ENCODE data around the gene TMEM263. TPM values are rescaled to one million over a fixed set of nuclear protein-coding genes. Genes with fewer than 3 reads are reported as not detected.

The TMEM263 gene
- total and polyA plus RNA-seq, 2 donors, result 25.3 to 46.4 TPM

DNA sequence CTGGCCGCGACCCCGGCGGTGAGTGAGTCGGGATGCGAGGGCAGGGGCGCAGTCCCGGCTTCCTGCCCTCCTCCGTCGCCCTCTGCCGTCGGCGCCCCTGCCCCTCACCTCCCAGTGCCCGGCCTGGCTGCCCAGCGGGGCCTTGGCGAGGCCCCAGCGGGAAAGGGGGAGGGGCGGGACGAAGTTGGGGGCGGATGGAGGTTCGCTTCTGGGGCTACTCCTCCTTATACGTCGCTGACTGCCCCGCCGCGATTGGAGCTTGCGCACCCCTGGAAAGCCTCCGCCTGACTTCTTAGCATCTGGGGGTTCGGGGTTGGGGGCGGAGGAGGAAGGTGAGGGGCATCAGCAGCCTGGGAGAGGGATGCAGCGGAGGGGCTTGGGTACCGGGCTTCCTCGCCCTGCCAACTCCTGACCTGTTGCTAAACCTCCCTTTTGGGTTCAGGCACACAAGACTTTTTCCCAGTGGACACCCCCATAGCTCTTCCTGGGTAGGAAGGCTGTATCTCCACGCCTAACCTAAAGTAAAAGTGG lies 406 bp downstream of the TMEM263 start:
- under 1% methylated on average over 34 of the region's 34 CpGs for WGBS
- Histone ChIP-seq H3K27ac (ENCODE audit: low read depth in 1 of 2, low read length in 1 of 2) (peak overlapping the region; percentile 83 to 95), H3K4me1 (ENCODE audit: control insufficient read depth in 2 of 2, insufficient read depth in 2 of 2, low read length in 2 of 2) (peaks cover 7% of the 10 kb centered on the region in 2 donors), H3K27me3 (ENCODE audit: control insufficient read depth in 2 of 2, insufficient read depth in 1 of 2, low read length in 1 of 2) (no peaks in the 10 kb centered on the region), H3K36me3 (ENCODE audit: control insufficient read depth in 2 of 2, insufficient read depth in 2 of 2, low read length in 1 of 2) (peaks cover 0 to 3% of the 10 kb centered on the region in 2 donors), H3K9me3 (ENCODE audit: control insufficient read depth in 2 of 2, insufficient read depth in 1 of 2, low read length in 1 of 2) (no peaks in the 10 kb centered on the region), H3K4me3 (ENCODE audit: low read length in 2 of 2) (peak overlapping the region; percentile 89 to 99)
- peak in 3 of 9 donors; percentile 30 to 56 (median 54) for DNase-seq (ENCODE audit: low read depth in 6 of 9, low spot score in 9 of 9)

DNA sequence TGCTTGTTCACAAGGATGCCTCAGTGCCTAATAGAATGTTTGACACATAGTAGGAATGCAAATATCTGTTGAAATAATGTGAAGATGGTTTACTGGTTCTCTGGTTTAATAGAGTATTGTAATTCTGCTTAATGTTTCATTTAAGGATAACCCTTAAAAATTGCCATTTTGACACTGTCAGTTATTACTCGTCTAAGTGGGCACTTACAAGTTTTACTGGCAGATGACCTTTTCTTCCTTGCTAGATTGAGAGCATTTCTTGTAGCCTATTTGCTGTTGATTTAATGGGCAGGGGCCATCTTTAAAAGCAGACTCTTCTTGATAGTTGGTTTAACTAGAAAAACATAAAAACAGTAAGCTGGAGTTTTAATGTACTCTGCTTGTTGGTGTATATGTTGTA lies 1.9 kb downstream of the TMEM263 start:
- 7% methylated on average over 1 of the region's 1 CpG for WGBS
- peaks cover 0 to 3% of the 10 kb centered on the region in 2 donors for H3K36me3 ChIP-seq (ENCODE audit: control insufficient read depth in 2 of 2, insufficient read depth in 2 of 2, low read length in 1 of 2)
- DNase-seq (ENCODE audit: low read depth in 6 of 9, low spot score in 9 of 9), result peak in 4 of 9 donors; percentile 1 to 33 (median 4)
- no peaks in the 10 kb centered on the region for H3K9me3 ChIP-seq (ENCODE audit: control insufficient read depth in 2 of 2, insufficient read depth in 1 of 2, low read length in 1 of 2)
- peak overlapping the region; percentile 89 to 99 for H3K4me3 ChIP-seq (ENCODE audit: low read length in 2 of 2)
- H3K4me1 ChIP-seq (ENCODE audit: control insufficient read depth in 2 of 2, insufficient read depth in 2 of 2, low read length in 2 of 2), result peaks cover 7% of the 10 kb centered on the region in 2 donors
- H3K27me3 ChIP-seq (ENCODE audit: control insufficient read depth in 2 of 2, insufficient read depth in 1 of 2, low read length in 1 of 2), result no peaks in the 10 kb centered on the region
- peak overlapping the region in 1 of 2 donors; percentile 83 for H3K27ac ChIP-seq (ENCODE audit: low read depth in 1 of 2, low read length in 1 of 2)

DNA sequence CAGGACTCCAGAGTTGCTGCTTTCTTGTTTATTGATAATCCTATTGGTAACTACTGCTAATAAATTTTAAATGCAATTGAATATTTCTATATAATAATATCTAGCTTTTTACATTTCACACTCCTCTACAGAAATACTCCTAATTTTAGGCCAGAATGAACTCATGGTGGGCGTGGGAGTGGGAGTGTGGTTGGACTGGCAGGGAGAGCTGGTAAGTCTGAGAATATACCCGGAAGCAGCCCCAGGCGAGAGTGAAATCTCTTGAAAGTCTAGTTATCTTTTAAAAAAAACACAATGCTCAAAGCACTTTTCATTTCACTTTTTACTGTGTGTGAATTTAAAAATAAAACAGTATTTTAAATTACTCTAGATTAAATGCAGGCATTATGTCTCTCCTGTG lies 4.7 kb downstream of the TMEM263 start:
- Histone ChIP-seq H3K9me3 (ENCODE audit: control insufficient read depth in 2 of 2, insufficient read depth in 1 of 2, low read length in 1 of 2) (no peaks in the 10 kb centered on the region), H3K4me1 (ENCODE audit: control insufficient read depth in 2 of 2, insufficient read depth in 2 of 2, low read length in 2 of 2) (no peaks in the 10 kb centered on the region), H3K27me3 (ENCODE audit: control insufficient read depth in 2 of 2, insufficient read depth in 1 of 2, low read length in 1 of 2) (no peaks in the 10 kb centered on the region), H3K36me3 (ENCODE audit: control insufficient read depth in 2 of 2, insufficient read depth in 2 of 2, low read length in 1 of 2) (peaks cover 7% of the 10 kb centered on the region in 2 donors), H3K4me3 (ENCODE audit: low read length in 2 of 2) (no peak overlapping the region), H3K27ac (ENCODE audit: low read depth in 1 of 2, low read length in 1 of 2) (no peak overlapping the region)
- 95% methylated on average over 3 of the region's 3 CpGs for WGBS
- DNase-seq (ENCODE audit: low read depth in 6 of 9, low spot score in 9 of 9), result no peak

DNA sequence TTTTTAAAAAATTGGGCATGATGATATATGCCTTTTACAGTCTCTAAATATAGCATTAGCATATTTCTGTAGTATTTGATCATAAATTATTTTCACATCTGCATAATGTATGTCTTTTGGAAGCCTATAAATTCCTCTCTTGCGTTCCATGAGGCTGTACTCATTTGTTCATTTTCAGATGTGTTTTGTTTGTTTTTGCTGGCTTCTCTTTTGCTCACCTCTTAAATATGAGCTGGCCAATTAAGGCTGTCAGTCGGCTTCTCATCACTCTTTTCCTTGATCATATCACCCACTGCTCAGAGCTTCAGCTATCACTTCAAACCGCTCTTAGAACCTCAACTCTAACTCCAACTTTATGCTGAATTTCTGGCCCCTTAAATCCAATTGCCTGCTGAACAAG lies 6.6 kb downstream of the TMEM263 start:
- H3K36me3 ChIP-seq (ENCODE audit: control insufficient read depth in 2 of 2, insufficient read depth in 2 of 2, low read length in 1 of 2), result peaks cover 7 to 10% of the 10 kb centered on the region in 2 donors
- no peaks in the 10 kb centered on the region for H3K4me1 ChIP-seq (ENCODE audit: control insufficient read depth in 2 of 2, insufficient read depth in 2 of 2, low read length in 2 of 2)
- H3K27me3 ChIP-seq (ENCODE audit: control insufficient read depth in 2 of 2, insufficient read depth in 1 of 2, low read length in 1 of 2), result no peaks in the 10 kb centered on the region
- no peak overlapping the region for H3K4me3 ChIP-seq (ENCODE audit: low read length in 2 of 2)
- H3K27ac ChIP-seq (ENCODE audit: low read depth in 1 of 2, low read length in 1 of 2), result no peak overlapping the region
- DNase-seq (ENCODE audit: low read depth in 6 of 9, low spot score in 9 of 9), result no peak
- WGBS, result 94% methylated on average over 3 of the region's 3 CpGs
- H3K9me3 ChIP-seq (ENCODE audit: control insufficient read depth in 2 of 2, insufficient read depth in 1 of 2, low read length in 1 of 2), result no peaks in the 10 kb centered on the region

DNA sequence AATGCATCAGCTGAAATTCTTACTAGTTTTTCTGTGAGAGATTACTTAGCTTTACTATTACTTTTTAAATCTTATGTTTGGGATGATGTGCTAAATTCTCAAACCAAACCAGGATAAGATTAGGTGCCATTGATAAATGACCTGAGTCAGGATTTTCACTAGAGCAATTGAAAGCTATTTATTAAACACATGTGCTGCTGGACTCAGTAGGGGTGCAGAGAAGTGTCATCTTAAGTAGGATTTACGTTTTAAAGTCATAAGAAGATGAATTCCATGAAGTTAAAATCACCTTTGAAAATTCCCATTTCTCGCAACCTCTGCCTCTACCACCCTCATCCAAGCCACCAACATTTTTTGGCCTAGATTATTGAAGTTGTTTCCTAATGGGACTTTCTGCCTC lies 8.8 kb downstream of the TMEM263 start:
- no peak overlapping the region for H3K27ac ChIP-seq (ENCODE audit: low read depth in 1 of 2, low read length in 1 of 2)
- no peaks in the 10 kb centered on the region for H3K27me3 ChIP-seq (ENCODE audit: control insufficient read depth in 2 of 2, insufficient read depth in 1 of 2, low read length in 1 of 2)
- H3K4me3 ChIP-seq (ENCODE audit: low read length in 2 of 2), result no peak overlapping the region
- WGBS, result over 99% methylated on average over 2 of the region's 2 CpGs
- H3K4me1 ChIP-seq (ENCODE audit: control insufficient read depth in 2 of 2, insufficient read depth in 2 of 2, low read length in 2 of 2), result no peaks in the 10 kb centered on the region
- no peaks in the 10 kb centered on the region for H3K9me3 ChIP-seq (ENCODE audit: control insufficient read depth in 2 of 2, insufficient read depth in 1 of 2, low read length in 1 of 2)
- peaks cover 7 to 26% of the 10 kb centered on the region in 2 donors for H3K36me3 ChIP-seq (ENCODE audit: control insufficient read depth in 2 of 2, insufficient read depth in 2 of 2, low read length in 1 of 2)
- DNase-seq (ENCODE audit: low read depth in 6 of 9, low spot score in 9 of 9), result no peak

DNA sequence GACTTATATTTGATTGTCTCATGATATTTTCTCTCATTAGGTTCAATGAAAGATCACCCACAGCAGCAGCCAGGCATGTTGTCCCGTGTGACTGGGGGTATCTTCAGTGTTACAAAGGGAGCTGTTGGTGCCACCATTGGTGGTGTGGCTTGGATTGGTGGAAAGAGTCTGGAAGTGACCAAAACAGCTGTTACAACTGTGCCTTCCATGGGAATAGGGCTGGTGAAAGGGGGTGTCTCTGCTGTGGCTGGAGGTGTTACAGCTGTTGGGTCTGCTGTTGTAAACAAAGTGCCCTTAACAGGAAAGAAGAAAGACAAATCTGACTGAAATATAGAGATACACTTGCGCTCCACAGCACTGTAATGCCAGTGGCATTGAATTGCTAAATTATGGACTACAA lies 15.4 kb downstream of the TMEM263 start:
- H3K27ac ChIP-seq (ENCODE audit: low read depth in 1 of 2, low read length in 1 of 2), result no peak overlapping the region
- H3K36me3 ChIP-seq (ENCODE audit: control insufficient read depth in 2 of 2, insufficient read depth in 2 of 2, low read length in 1 of 2), result peaks cover 5 to 41% of the 10 kb centered on the region in 2 donors
- DNase-seq (ENCODE audit: low read depth in 6 of 9, low spot score in 9 of 9), result no peak
- no peaks in the 10 kb centered on the region for H3K9me3 ChIP-seq (ENCODE audit: control insufficient read depth in 2 of 2, insufficient read depth in 1 of 2, low read length in 1 of 2)
- no peak overlapping the region for H3K4me3 ChIP-seq (ENCODE audit: low read length in 2 of 2)
- no peaks in the 10 kb centered on the region for H3K27me3 ChIP-seq (ENCODE audit: control insufficient read depth in 2 of 2, insufficient read depth in 1 of 2, low read length in 1 of 2)
- WGBS, result 95% methylated on average over 2 of the region's 2 CpGs
- H3K4me1 ChIP-seq (ENCODE audit: control insufficient read depth in 2 of 2, insufficient read depth in 2 of 2, low read length in 2 of 2), result no peaks in the 10 kb centered on the region

DNA sequence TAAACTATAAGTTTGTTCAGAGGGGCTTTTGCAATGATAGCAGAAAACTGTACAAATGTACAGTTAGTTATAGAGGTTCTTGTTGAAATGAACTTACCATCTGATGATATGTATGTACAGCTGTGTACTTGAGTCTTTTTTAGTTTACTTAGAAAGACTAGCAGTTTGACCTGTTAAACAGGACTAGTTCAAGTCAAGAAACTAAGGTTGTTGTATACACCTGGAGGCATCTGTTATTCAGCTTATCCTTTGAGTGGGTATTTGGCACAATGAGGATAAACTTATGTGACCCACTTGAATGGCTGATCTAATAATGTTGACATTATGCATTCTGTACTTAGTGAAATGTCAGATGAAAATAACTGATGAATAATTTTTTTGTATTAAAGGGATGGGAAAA lies 17.8 kb downstream of the TMEM263 start:
- Histone ChIP-seq H3K27ac (ENCODE audit: low read depth in 1 of 2, low read length in 1 of 2) (no peak overlapping the region), H3K36me3 (ENCODE audit: control insufficient read depth in 2 of 2, insufficient read depth in 2 of 2, low read length in 1 of 2) (peaks cover 10 to 37% of the 10 kb centered on the region in 2 donors)

DNA sequence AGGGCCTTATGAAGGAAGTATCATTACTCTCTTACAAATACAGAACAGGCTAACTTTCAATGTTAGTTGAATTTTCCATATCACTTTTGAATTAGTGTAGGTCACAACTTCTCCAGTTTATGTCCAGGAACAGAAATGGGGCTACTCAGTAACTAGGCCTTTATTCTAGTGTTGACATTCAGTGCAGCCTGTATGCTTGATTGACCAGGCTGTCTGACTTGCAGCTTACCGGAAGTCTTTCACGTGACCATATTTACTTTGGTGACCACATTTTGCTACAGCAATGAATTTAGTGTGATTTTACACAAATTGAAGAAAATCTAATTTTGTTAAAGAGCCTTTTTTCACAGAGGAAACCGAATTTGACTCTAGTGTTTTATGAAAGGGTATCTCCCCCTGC lies 18.8 kb downstream of the TMEM263 start:
- Histone ChIP-seq H3K27me3 (ENCODE audit: control insufficient read depth in 2 of 2, insufficient read depth in 1 of 2, low read length in 1 of 2) (no peaks in the 10 kb centered on the region), H3K27ac (ENCODE audit: low read depth in 1 of 2, low read length in 1 of 2) (no peak overlapping the region), H3K4me1 (ENCODE audit: control insufficient read depth in 2 of 2, insufficient read depth in 2 of 2, low read length in 2 of 2) (no peaks in the 10 kb centered on the region), H3K9me3 (ENCODE audit: control insufficient read depth in 2 of 2, insufficient read depth in 1 of 2, low read length in 1 of 2) (no peaks in the 10 kb centered on the region), H3K4me3 (ENCODE audit: low read length in 2 of 2) (no peak overlapping the region), H3K36me3 (ENCODE audit: control insufficient read depth in 2 of 2, insufficient read depth in 2 of 2, low read length in 1 of 2) (peaks cover 11 to 36% of the 10 kb centered on the region in 2 donors)
- 96% methylated on average over 3 of the region's 3 CpGs for WGBS
- DNase-seq (ENCODE audit: low read depth in 6 of 9, low spot score in 9 of 9), result no peak

More for the DNA sequence above, 17.8 kb downstream of the TMEM263 start:
- H3K9me3 ChIP-seq (ENCODE audit: control insufficient read depth in 2 of 2, insufficient read depth in 1 of 2, low read length in 1 of 2), result no peaks in the 10 kb centered on the region
- H3K4me3 ChIP-seq (ENCODE audit: low read length in 2 of 2), result no peak overlapping the region
- no peaks in the 10 kb centered on the region for H3K27me3 ChIP-seq (ENCODE audit: control insufficient read depth in 2 of 2, insufficient read depth in 1 of 2, low read length in 1 of 2)
- no peaks in the 10 kb centered on the region for H3K4me1 ChIP-seq (ENCODE audit: control insufficient read depth in 2 of 2, insufficient read depth in 2 of 2, low read length in 2 of 2)
- no peak for DNase-seq (ENCODE audit: low read depth in 6 of 9, low spot score in 9 of 9)

DNA sequence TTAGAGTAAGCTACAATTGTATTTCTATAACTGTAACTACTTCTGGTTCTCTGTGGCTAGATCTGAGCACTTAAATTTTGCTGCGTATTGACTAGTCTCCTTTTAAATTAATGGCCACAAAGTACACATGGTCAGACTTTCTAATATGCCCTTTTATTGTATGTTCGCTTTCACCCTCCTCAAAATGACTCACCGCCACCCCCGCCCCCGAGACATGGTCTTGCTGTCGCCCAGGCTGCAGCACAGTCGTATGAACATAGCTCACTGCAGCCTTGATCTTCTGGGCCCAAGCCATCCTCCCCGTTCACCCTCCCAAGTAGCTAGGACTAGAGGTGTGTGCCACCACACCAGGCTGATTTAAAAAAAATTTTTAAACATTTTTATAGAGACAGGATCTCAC lies 19.4 kb downstream of the TMEM263 start:
- H3K4me3 ChIP-seq (ENCODE audit: low read length in 2 of 2), result no peak overlapping the region
- WGBS, result 99% methylated on average over 8 of the region's 8 CpGs
- DNase-seq (ENCODE audit: low read depth in 6 of 9, low spot score in 9 of 9), result no peak
- H3K4me1 ChIP-seq (ENCODE audit: control insufficient read depth in 2 of 2, insufficient read depth in 2 of 2, low read length in 2 of 2), result no peaks in the 10 kb centered on the region
- no peaks in the 10 kb centered on the region for H3K9me3 ChIP-seq (ENCODE audit: control insufficient read depth in 2 of 2, insufficient read depth in 1 of 2, low read length in 1 of 2)
- no peak overlapping the region for H3K27ac ChIP-seq (ENCODE audit: low read depth in 1 of 2, low read length in 1 of 2)
- peaks cover 11 to 36% of the 10 kb centered on the region in 2 donors for H3K36me3 ChIP-seq (ENCODE audit: control insufficient read depth in 2 of 2, insufficient read depth in 2 of 2, low read length in 1 of 2)
- no peaks in the 10 kb centered on the region for H3K27me3 ChIP-seq (ENCODE audit: control insufficient read depth in 2 of 2, insufficient read depth in 1 of 2, low read length in 1 of 2)

Data from thymus (tissue), 11 donors.